DOHH2 (cell line): ENCODE measurements around the gene STOML1.

Experiments used
- H3F3A ChIP-seq: fragments of 200-600 bp; sonication (generic), shearing (Covaris generic); 2 replicates; pipeline ENCODE4 v1.6.0; 2016; ENCODE audit warnings: antibody characterized with exemption, mild to moderate bottlenecking; ENCODE audit not compliant: control insufficient read depth, insufficient read depth
- H3K27ac ChIP-seq: fragments of 200-600 bp; sonication (generic); 2 replicates; pipeline ENCODE4 v1.5.1; 2014; ENCODE audit warnings: low read depth, mild to moderate bottlenecking, low read length, moderate library complexity
- H3K27me3 ChIP-seq: fragments of 200-600 bp; sonication (generic); 2 replicates; pipeline ENCODE4 v1.6.1; 2014; ENCODE audit warnings: mild to moderate bottlenecking, low read length, mixed read lengths; ENCODE audit not compliant: control insufficient read depth
- H3K36me3 ChIP-seq: fragments of 200-600 bp; sonication (generic); 2 replicates; pipeline ENCODE4 v1.6.1; 2014; ENCODE audit warnings: mild to moderate bottlenecking, low read length, moderate library complexity, mixed read lengths; ENCODE audit not compliant: control insufficient read depth
- H3K4me1 ChIP-seq: fragments of 200-600 bp; sonication (generic); 2 replicates; pipeline ENCODE4 v1.6.1; 2014; ENCODE audit warnings: mild to moderate bottlenecking, low read length, mixed read lengths; ENCODE audit not compliant: control insufficient read depth
- H3K4me2 ChIP-seq: fragments of 200-600 bp; sonication (generic); 2 replicates; pipeline ENCODE4 v1.6.0; 2014; ENCODE audit warnings: mild to moderate bottlenecking, low read length, moderate library complexity
- H3K4me3 ChIP-seq: fragments of 200-600 bp; sonication (generic); 2 replicates; pipeline ENCODE4 v1.5.1; 2014; ENCODE audit warnings: mild to moderate bottlenecking, low read length, mixed read lengths
- H3K79me2 ChIP-seq: fragments of 200-600 bp; sonication (generic); 2 replicates; pipeline ENCODE4 v1.6.1; 2014; ENCODE audit warnings: mild to moderate bottlenecking, low read length, mixed read lengths; ENCODE audit not compliant: control insufficient read depth
- H3K9me2 ChIP-seq: fragments of 200-600 bp; sonication (generic); replicated peaks from 2 replicates; pipeline ENCODE4 v1.6.1; 2014; ENCODE audit warnings: mild to moderate bottlenecking, low read length, mixed read lengths; ENCODE audit not compliant: control insufficient read depth
- H3K9me3 ChIP-seq: fragments of 200-600 bp; sonication (generic); 2 replicates; pipeline ENCODE4 v1.6.1; 2014; ENCODE audit warnings: antibody characterized with exemption, low read length, mixed read lengths; ENCODE audit not compliant: control insufficient read depth, insufficient read depth
- H4K20me1 ChIP-seq: fragments of 200-600 bp; sonication (generic); 2 replicates; pipeline ENCODE4 v1.6.0; 2014; ENCODE audit warnings: low read depth, mild to moderate bottlenecking, antibody characterized with exemption, low read length, moderate library complexity; ENCODE audit not compliant: control insufficient read depth, insufficient read depth
- CTCF ChIP-seq: fragments of 200-600 bp; sonication (generic); IDR thresholded peaks from one replicate; pipeline ENCODE4 v1.5.1; 2014; ENCODE audit warnings: antibody characterized with exemption, mild to moderate bottlenecking, low read depth, low read length; ENCODE audit not compliant: poor library complexity, severe bottlenecking
- EZH2phosphoT487 ChIP-seq: fragments of 200-600 bp; sonication (generic); IDR thresholded peaks from 2 replicates; pipeline ENCODE4 v1.6.1; 2017; ENCODE audit warnings: borderline replicate concordance, mild to moderate bottlenecking, antibody characterized with exemption, low read length, moderate library complexity, mixed read lengths

STOML1 gene

GRCh38 chr15:74022706-74023470 is 30.8 kb upstream of the STOML1 start:
- H3K4me2 ChIP-seq: no peak overlapping the region
- TF ChIP-seq CTCF (no peak), EZH2phosphoT487 (no peak)
- H3K4me1 ChIP-seq: no peaks in the 10 kb centered on the region
- no peaks in the 10 kb centered on the region for H3F3A ChIP-seq
- H3K27me3 ChIP-seq: no peaks in the 10 kb centered on the region
- H3K27ac ChIP-seq: no peak overlapping the region
- no peaks in the 10 kb centered on the region for H3K79me2 ChIP-seq
- H3K9me3 ChIP-seq: no peaks in the 10 kb centered on the region
- H3K36me3 ChIP-seq: no peaks in the 10 kb centered on the region
- no peaks in the 10 kb centered on the region for H4K20me1 ChIP-seq
- no peaks in the 10 kb centered on the region for H3K9me2 ChIP-seq
- no peak overlapping the region for H3K4me3 ChIP-seq

GRCh38 chr15:74019734-74020133 is 27.6 kb upstream of the STOML1 start:
- Histone ChIP-seq H3K4me1 (no peaks in the 10 kb centered on the region), H3K36me3 (no peaks in the 10 kb centered on the region), H3K27me3 (no peaks in the 10 kb centered on the region), H3K4me3 (no peak overlapping the region), H3K9me2 (no peaks in the 10 kb centered on the region), H3K27ac (no peak overlapping the region), H3K4me2 (no peak overlapping the region), H3K9me3 (no peaks in the 10 kb centered on the region), H3K79me2 (no peaks in the 10 kb centered on the region), H3F3A (no peaks in the 10 kb centered on the region), H4K20me1 (no peaks in the 10 kb centered on the region; the same call in 1 of the 2 replicates)
- TF ChIP-seq CTCF (no peak), EZH2phosphoT487 (no peak)

GRCh38 chr15:74013374-74013894 is 21.3 kb upstream of the STOML1 start:
- Histone ChIP-seq H3F3A (no peaks in the 10 kb centered on the region), H3K36me3 (no peaks in the 10 kb centered on the region), H3K4me1 (no peaks in the 10 kb centered on the region), H4K20me1 (no peaks in the 10 kb centered on the region; the same call in 1 of the 2 replicates), H3K9me2 (no peaks in the 10 kb centered on the region), H3K4me2 (no peak overlapping the region), H3K9me3 (no peaks in the 10 kb centered on the region), H3K27me3 (no peaks in the 10 kb centered on the region), H3K27ac (no peak overlapping the region), H3K79me2 (no peaks in the 10 kb centered on the region), H3K4me3 (no peak overlapping the region)
- no peak for TF ChIP-seq EZH2phosphoT487
- no peak for TF ChIP-seq CTCF
